GM12892 (cell line): ENCODE results near the gene POLH.

Experiments
- POLR2A ChIP-seq: IDR thresholded peaks from 2 replicates; pipeline ENCODE4 v1.6.1; 2011; ENCODE audit warnings: low read depth, low read length, control low read depth
- POLR2AphosphoS5 ChIP-seq: IDR thresholded peaks from 2 replicates; pipeline ENCODE4 v1.6.1; 2011; ENCODE audit warnings: low read depth, low read length, control low read depth
- TAF1 ChIP-seq: IDR thresholded peaks from 2 replicates; pipeline ENCODE4 v1.6.1; 2011; ENCODE audit warnings: low read depth, mild to moderate bottlenecking, control low read depth, low read length, borderline replicate concordance

GRCh38 chr6:43584892-43585570, 9.0 kb downstream of the POLH start:
- TF ChIP-seq POLR2A = no peak
- TF ChIP-seq POLR2AphosphoS5 = no peak
- TF ChIP-seq TAF1 = no peak
